AG08396 (cell line): ENCODE data around the gene VSTM4.
A peak's percentile ranks its signal among the peaks of the same experiment; 100 is the strongest.

Experiments used
- DNase-seq: peaks from one replicate; pipeline ENCODE4 v3.0.0; 2012; ENCODE audit warnings: low spot score, mixed read lengths

The VSTM4 gene

DNA sequence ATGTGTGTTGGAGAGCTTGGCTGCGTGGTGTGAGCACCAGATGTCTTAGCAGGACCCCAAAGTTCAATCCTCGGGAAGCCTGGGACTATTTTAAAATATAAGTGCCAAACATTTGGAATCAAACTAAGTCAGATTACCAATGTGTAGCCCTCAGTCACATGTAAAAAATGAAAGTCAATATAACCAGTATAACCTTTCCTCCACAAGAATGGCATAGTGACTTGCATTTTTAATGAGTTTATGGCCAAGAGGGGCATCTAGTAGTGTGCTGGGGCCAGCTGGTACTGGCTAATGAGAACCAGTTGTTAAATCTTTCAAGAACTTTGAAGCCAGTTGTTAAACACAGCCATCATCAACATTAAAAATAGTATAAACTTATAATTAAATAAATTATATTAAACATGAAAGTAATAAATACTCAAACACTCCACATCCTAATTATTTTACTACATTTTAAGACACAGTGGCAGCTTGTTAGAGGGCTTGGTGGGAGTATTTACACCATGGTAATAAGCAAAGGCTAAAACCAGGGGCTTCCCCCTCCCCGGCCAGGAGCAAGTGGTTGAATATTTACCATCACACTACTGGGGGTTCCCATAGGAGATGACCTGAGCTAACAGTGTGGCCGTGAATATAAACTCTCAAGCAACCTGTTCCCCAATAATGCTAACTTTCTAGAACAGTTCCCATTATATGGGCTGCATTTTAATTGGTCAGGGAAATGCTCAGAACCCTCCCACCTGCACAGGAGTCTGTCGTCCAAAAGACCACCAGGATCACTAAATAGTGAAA, 26.4 kb upstream of the VSTM4 start:
- no peak for DNase-seq

GRCh38 chr10:49140304-49141177, 25.2 kb upstream of the VSTM4 start:
- DNase-seq: no peak

DNA sequence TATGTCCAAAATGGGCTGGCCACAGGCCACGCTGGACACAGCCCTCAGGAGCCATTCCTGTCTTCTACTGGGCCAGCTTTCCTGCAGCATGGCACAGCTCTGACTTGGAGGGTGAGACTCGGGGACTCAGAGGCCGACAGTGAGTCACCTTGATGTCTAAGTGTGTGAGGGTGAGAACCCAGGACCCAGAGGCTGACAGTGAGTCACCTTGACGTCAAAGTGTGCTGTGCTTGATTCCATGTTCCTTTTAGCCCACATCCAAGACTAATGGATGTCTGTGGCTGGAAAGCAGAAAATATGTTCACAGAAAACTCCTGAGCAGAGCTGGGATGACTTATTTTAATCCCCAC, 24.5 kb upstream of the VSTM4 start:
- DNase-seq: peak; percentile 83

DNA sequence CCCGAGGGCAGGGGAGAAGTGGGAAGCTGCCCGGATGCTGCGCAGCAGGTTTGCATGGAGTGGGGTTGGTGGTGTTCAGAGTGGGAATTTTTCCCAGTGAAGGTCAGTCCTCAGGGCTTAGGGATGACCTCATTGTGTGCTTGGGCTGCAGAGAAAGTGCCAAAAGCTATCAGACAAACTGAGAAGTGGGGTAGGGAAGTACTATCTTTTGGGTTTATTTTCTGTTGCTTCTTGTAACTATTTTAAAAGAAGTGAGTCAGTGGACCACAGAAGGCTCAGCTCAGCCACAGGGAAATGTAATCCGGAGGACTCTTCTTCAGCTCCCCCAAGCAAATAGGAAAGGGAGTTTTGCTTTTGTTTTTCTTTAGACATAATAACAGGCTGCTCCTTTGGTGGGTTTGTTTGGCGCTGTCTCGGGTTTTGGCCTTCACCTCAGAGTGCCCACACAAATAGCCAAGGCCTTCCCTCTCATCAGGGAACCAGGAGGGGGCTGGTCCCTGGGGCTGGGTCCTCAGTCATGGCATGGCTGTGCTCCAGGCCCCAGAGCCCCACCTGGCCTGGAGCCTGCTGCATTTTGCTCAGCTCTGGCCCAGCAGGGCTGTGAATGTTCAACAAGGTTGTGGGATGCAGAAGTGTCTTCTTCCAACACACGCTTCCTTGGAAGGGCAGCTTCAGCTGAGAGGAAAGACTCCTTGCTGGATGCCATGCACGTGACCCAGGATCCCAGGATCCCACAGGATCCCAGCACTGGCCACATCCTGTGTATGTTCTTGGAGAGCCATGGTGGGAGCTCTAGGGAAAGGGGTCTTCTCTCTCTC, 23.9 kb upstream of the VSTM4 start:
- peak; percentile 58 for DNase-seq

GRCh38 chr10:49138361-49138891, 23.1 kb upstream of the VSTM4 start:
- peak; percentile 76 for DNase-seq

DNA sequence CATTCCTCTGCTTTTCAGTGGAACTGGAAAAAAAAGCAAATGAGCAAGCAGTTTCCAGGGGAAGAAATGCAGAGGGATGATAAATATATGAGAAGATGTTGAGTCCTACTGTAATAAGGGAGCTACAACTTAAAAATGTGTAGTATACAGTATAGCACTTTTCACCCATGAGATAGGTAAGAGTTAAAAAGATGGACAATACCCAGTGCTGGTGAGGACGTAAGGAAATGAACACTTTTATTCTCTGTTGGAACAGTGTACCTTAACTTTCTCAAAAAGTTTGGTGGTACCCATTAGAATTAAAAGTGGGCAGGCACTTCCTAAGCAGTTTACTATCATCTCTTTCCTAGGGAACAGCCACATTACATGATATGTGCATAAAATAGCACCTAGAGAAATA, 21.2 kb upstream of the VSTM4 start:
- no peak for DNase-seq

GRCh38 chr10:49135575-49136313, 20.4 kb upstream of the VSTM4 start:
- DNase-seq: peak; percentile 32

GRCh38 chr10:49134327-49134726, 19.0 kb upstream of the VSTM4 start:
- DNase-seq: no peak

- no peak for DNase-seq
Measured at GRCh38 chr10:49133706-49134248, 18.5 kb upstream of the VSTM4 start, which contains the start of gene FAM170B. Gene FAM170B, minus strand, starts transcription at chr10:49134021. Its CDS starts 103 bp downstream, at chr10:49133918.

- no peak for DNase-seq
Measured at GRCh38 chr10:49132362-49132737, 17.0 kb upstream of the VSTM4 start.

- no peak for DNase-seq
Measured at GRCh38 chr10:49131507-49132361, 16.4 kb upstream of the VSTM4 start.

GRCh38 chr10:49129376-49129775, 14.1 kb upstream of the VSTM4 start:
- no peak for DNase-seq

DNA sequence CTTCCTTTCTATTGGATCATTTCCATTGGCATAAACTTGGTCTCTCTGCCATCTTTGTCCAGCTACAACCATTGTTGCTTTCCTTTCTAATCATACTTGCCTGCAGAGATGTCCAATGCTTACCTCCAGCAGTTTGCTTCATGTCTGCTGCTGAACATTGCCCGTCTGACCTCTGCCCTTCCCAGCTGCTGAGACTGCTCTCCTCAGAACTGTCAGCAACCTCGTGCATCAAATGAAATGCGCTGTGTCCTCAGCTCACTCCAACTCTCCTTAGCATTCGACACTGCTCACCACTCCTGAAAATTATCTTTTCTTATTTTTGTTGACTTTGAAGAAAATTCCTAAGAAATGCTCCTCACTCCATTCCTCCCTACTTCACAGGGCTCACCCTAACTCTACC, 13.5 kb upstream of the VSTM4 start:
- no peak for DNase-seq

GRCh38 chr10:49123981-49124950, 8.9 kb upstream of the VSTM4 start:
- no peak for DNase-seq

- no peak for DNase-seq
Measured at GRCh38 chr10:49120911-49121310, 5.6 kb upstream of the VSTM4 start.

DNA sequence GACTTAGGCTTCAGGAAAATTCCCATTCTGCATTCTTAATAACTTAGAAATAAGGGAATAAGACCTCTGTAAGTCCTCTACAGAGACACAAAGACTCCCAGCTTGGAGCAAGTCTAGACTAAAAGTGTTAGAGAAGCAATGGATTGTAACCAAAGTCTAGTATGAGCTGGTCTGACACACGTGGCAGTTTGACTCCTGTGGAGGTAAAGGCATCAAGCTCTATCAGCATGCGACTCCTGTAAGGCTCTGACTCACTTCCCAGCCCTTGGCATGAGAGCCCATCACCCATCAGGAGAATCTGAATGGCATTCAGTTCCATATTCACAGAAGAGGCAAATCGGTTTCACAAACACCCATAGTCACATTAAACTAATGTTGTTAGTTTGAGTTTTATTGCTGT, 4.4 kb upstream of the VSTM4 start:
- DNase-seq: no peak

GRCh38 chr10:49118430-49119074, 3.2 kb upstream of the VSTM4 start:
- no peak for DNase-seq

DNA sequence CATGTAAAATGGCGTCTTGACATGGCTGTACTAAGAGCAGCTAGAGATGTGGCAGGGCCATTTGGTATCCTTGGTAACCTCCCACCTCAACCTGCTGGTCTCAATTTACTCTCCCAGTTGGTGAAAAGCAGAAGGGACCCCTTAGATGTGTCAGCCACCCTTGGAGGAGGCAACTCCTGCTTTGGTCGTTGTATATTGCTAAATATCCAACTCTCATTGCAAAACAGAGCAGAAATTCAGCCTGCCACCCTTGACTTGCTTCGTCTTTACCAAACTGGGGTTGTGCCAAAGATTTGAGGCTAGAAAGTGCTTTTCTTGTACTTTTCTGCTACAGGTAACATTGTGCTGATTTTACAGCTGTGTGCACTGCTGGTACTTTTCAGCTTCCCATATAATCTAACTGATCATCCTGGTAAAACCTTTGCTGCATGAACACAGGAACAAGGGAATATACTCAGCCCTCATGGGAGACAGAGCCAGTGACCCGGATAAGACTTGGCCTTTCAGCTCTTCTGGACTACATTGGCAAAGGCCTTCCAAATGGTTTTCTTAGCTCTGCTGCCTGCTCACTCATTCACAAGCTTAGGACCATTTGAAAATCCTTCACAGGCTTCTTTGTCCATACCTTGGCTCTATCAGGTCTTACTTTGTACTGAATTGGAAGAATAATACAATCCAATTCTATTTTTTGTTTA, 2.2 kb upstream of the VSTM4 start:
- DNase-seq: no peak
